ENCODE measurements around the gene ABR. TPM values are rescaled to one million over a fixed set of nuclear protein-coding genes. Genes with fewer than 3 reads are reported as not detected.
A peak's percentile ranks its signal among the peaks of the same experiment; 100 is the strongest.
"Not testable (repeated sequence)": the region's sequence is repeated elsewhere in the genome, so short reads cannot be mapped to it uniquely, and the experiment has no call there.

The ABR gene
- total and polyA plus RNA-seq, 4 experiments from 2014 or later, result 7.2 to 157 (median 86.1) TPM

DNA sequence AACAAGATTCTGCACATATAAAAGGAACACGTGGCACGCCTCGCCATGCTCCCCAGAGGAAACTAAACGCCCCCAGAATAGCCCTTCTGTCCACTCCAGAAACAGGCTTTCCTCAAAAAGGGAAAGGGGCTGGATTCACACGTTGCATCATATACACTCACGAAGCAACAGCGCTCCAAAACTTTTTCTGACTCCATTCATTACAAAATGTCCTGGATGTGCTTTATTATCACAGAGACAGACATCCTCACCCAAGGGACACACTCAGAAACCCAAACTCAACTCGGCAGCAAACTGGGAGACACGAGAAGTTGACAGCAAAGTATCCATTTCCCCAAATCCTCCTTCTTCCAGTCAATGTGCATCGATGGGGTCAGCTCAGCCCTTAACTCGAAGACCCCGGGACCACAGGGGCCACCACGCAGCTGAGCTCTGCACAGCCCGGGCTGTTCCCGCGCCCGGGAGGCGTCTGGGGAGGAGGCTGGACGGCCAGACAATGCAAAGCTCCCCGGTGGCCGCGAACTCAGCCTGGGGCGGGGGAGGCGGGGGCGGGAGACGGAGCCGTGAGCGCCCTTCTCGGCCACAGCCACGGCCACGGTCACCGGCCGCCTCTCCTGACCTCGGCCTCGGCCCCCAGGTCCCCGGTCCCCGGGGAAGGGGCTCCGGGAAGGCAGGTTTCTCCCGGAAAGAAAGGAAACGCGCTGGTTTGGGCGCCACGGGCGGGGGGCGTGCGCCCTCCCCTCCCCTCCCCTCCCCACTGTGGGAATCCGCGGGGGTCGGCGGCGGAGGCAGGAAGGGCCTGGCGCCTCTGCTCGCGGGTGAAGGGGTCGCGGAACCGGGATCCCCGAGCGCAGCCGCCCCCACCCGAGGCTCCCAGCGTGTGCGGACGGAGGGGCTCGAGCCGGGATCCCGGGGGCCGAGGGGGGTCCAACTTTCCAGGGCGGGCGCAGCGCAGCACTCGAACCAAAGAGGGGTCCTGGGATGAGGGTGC is 201.4 kb downstream of the ABR start:
- Mint-ChIP-seq H3K27ac (peak overlapping the region; percentile 11 to 78 (median 59)), H3K36me3 (no peaks in the 10 kb centered on the region)
- no peak overlapping the region for H3K4me3 ChIP-seq (ENCODE audit: low read length in 2 of 2)

DNA sequence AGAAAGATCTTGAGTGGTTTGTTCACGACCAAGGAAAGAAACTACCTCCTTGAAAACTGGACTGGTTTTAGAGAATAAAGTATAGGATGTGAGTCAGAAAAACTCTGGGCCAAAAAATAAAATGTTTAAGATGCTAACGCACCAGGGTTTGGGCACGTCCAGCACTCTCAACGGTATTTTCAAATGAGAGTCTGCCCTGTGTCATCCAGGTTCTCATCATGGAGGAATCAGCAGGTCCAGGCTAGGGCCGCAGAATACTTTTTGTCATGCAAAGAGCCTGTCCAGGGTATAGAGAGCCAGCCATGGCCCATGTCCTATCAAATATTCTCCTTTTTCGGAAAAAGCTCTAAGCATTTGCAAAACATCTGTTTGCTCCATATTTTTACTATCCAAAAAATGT is 202.6 kb downstream of the ABR start:
- peaks cover 20% of the 10 kb centered on the region for H3K4me1 ChIP-seq (ENCODE audit: insufficient read depth, low read length)
- Mint-ChIP-seq H3K36me3 (no peaks in the 10 kb centered on the region), H3K27me3 (peaks cover 22 to 33% of the 10 kb centered on the region in 2 donors), H3K9me3 (no peaks in the 10 kb centered on the region), H3K4me1 (peaks cover 7 to 21% (median 15%) of the 10 kb centered on the region in 4 donors), H3K27ac (peak overlapping the region in 1 of 7 donors; percentile 35), H3K4me3 (peak overlapping the region in 2 of 8 donors; percentile 6 to 30)
- ChIA-PET POLR2A (ENCODE audit: partially characterized antibody) (interaction anchor here (2.0 kb wide), 1 partner anchor 20 kb away, joined by 4 read pairs; the partner anchor contains the start of gene TIMM22), CTCF (ENCODE audit: partially characterized antibody) (interaction anchor here (3.0 kb wide), 1 partner anchor 19 kb away, joined by 10 read pairs; the partner anchor contains the start of gene TIMM22)
- H3K4me3 ChIP-seq (ENCODE audit: low read length in 2 of 2), result no peak overlapping the region
- H3K36me3 ChIP-seq (ENCODE audit: insufficient read depth, low read length), result no peaks in the 10 kb centered on the region
- DNase-seq, result no peak
- no peak overlapping the region for H3K27ac ChIP-seq (ENCODE audit: low read depth, low read length)
- H3K9me3 ChIP-seq (ENCODE audit: control insufficient read depth in 1 of 2, low read length in 2 of 2), result no peaks in the 10 kb centered on the region
- peaks cover 14% of the 10 kb centered on the region for H3K27me3 ChIP-seq (ENCODE audit: insufficient read depth, low read length)
- intact Hi-C loops (cut with micrococcal nuclease), result no loop called here

More for the DNA sequence above, 201.4 kb downstream of the ABR start:
- peak in 2 of 5 donors; percentile 6 to 22 for DNase-seq
- Histone ChIP-seq H3K9me3 (ENCODE audit: control insufficient read depth in 1 of 2, low read length in 2 of 2) (no peaks in the 10 kb centered on the region), H3K36me3 (ENCODE audit: insufficient read depth, low read length) (no peaks in the 10 kb centered on the region), H3K27me3 (ENCODE audit: insufficient read depth, low read length) (peaks cover 14% of the 10 kb centered on the region), H3K27ac (ENCODE audit: low read depth, low read length) (no peak overlapping the region), H3K4me1 (ENCODE audit: insufficient read depth, low read length) (peaks cover 20% of the 10 kb centered on the region)
- ChIA-PET CTCF (ENCODE audit: partially characterized antibody) (interaction anchor here (2.8 to 3.0 kb wide), 2 partner anchors 18 to 19 kb away, joined by 10 to 30 read pairs; partner anchors contain the start of gene TIMM22), POLR2A (ENCODE audit: partially characterized antibody) (interaction anchor here (1.1 kb wide), 1 partner anchor 18 kb away, joined by 3 read pairs; no protein-coding TSS in a partner anchor)
- H3K4me3 Mint-ChIP-seq, result peak overlapping the region; percentile 75 to 89 (median 80)
- intact Hi-C loops (cut with micrococcal nuclease), result no loop called here
- peaks cover 7 to 21% (median 15%) of the 10 kb centered on the region in 4 donors for H3K4me1 Mint-ChIP-seq
- H3K9me3 Mint-ChIP-seq, result peaks cover 0 to 2% (median 0%) of the 10 kb centered on the region in 8 donors
- peaks cover 22 to 29% of the 10 kb centered on the region in 2 donors for H3K27me3 Mint-ChIP-seq

- H3K27ac Mint-ChIP-seq, result peak overlapping the region in 1 of 7 donors; percentile 35
- H3K9me3 ChIP-seq (ENCODE audit: control insufficient read depth in 1 of 2, low read length in 2 of 2), result no peaks in the 10 kb centered on the region
- H3K36me3 ChIP-seq (ENCODE audit: insufficient read depth, low read length), result no peaks in the 10 kb centered on the region
- no peak overlapping the region for H3K4me3 Mint-ChIP-seq
- POLR2A ChIA-PET (ENCODE audit: partially characterized antibody), result interaction anchor here (2.0 kb wide), 1 partner anchor 21 kb away, joined by 4 read pairs; the partner anchor contains the start of gene TIMM22
- peaks cover 22 to 33% of the 10 kb centered on the region in 2 donors for H3K27me3 Mint-ChIP-seq
- no peaks in the 10 kb centered on the region for H3K36me3 Mint-ChIP-seq
- H3K4me1 ChIP-seq (ENCODE audit: insufficient read depth, low read length), result peaks cover 20% of the 10 kb centered on the region
- intact Hi-C loops (cut with micrococcal nuclease), result no loop called here
- H3K27me3 ChIP-seq (ENCODE audit: insufficient read depth, low read length), result peaks cover 14% of the 10 kb centered on the region
- no peak for DNase-seq
- peaks cover 7 to 21% (median 14%) of the 10 kb centered on the region in 4 donors for H3K4me1 Mint-ChIP-seq
- H3K4me3 ChIP-seq (ENCODE audit: low read length in 2 of 2), result no peak overlapping the region
- no peaks in the 10 kb centered on the region for H3K9me3 Mint-ChIP-seq
- CTCF ChIA-PET (ENCODE audit: partially characterized antibody), result interaction anchor here (1.4 to 3.0 kb wide), 2 partner anchors 20 to 181 kb away, joined by 5 to 10 read pairs; partner anchors contain the start of gene TIMM22
- H3K27ac ChIP-seq (ENCODE audit: low read depth, low read length), result no peak overlapping the region
These were observed 203.5 kb downstream of the ABR start for GRCh38 chr17:976312-976711.

DNA sequence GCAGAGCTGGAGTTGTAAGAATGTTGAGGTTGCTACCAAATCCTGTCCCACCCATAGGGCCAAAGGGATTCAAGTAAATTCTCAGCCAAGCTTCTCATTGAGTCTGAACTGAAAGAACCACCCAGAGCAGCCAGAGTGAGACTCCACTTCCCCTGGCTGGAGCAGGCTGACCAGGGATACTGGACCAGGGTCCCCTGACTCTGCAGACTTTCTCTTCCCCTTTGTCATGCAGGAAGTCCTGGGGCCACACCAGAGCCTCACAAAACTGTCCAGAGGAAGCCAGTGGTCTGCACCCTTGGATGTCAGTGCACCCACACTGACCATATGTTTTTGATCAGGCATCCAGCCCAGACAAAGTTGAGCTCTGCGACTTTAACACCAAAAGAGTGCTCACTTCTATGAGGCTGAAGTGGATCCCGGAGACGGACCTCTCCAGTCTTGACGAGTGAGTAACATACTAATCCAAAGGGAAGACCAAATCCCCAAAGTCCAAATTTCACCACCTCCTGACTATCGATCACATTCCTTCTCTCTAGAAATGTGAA is 204.3 kb downstream of the ABR start:
- no peaks in the 10 kb centered on the region for H3K9me3 Mint-ChIP-seq
- Histone ChIP-seq H3K36me3 (ENCODE audit: insufficient read depth, low read length) (no peaks in the 10 kb centered on the region), H3K27ac (ENCODE audit: low read depth, low read length) (no peak overlapping the region), H3K9me3 (ENCODE audit: control insufficient read depth in 1 of 2, low read length in 2 of 2) (no peaks in the 10 kb centered on the region), H3K27me3 (ENCODE audit: insufficient read depth, low read length) (peaks cover 14% of the 10 kb centered on the region), H3K4me3 (ENCODE audit: low read length in 2 of 2) (no peak overlapping the region), H3K4me1 (ENCODE audit: insufficient read depth, low read length) (peaks cover 15% of the 10 kb centered on the region)
- peak overlapping the region in 1 of 7 donors; percentile 1 for H3K27ac Mint-ChIP-seq
- H3K4me1 Mint-ChIP-seq, result peaks cover 3 to 12% (median 8%) of the 10 kb centered on the region in 4 donors
- H3K4me3 Mint-ChIP-seq, result no peak overlapping the region
- intact Hi-C loops (cut with micrococcal nuclease), result no loop called here
- POLR2A ChIA-PET (ENCODE audit: partially characterized antibody), result no interaction called here
- CTCF ChIA-PET (ENCODE audit: partially characterized antibody), result interaction anchor here (1.4 to 3.0 kb wide), 2 partner anchors 21 to 180 kb away, joined by 5 to 10 read pairs; partner anchors contain the start of gene TIMM22
- no peaks in the 10 kb centered on the region for H3K36me3 Mint-ChIP-seq
- no peak for DNase-seq
- H3K27me3 Mint-ChIP-seq, result peaks cover 25 to 35% of the 10 kb centered on the region in 2 donors

GRCh38 chr17:974778-975177 is 205.0 kb downstream of the ABR start:
- H3K4me3 Mint-ChIP-seq; H3K4me3 ChIP-seq (ENCODE audit: low read length in 2 of 2); H3K4me1 ChIP-seq (ENCODE audit: insufficient read depth, low read length); POLR2A ChIA-PET (ENCODE audit: partially characterized antibody); H3K9me3 Mint-ChIP-seq; DNase-seq; H3K36me3 Mint-ChIP-seq; H3K36me3 ChIP-seq (ENCODE audit: insufficient read depth, low read length); intact Hi-C loops (cut with micrococcal nuclease); H3K27ac ChIP-seq (ENCODE audit: low read depth, low read length); H3K9me3 ChIP-seq (ENCODE audit: control insufficient read depth in 1 of 2, low read length in 2 of 2): not testable (repeated sequence)
- peaks cover 17% of the 10 kb centered on the region for H3K27me3 ChIP-seq (ENCODE audit: insufficient read depth, low read length)
- Mint-ChIP-seq H3K27me3 (peaks cover 26 to 41% of the 10 kb centered on the region in 2 donors), H3K27ac (peak overlapping the region in 1 of 7 donors; percentile 1), H3K4me1 (peaks cover 3 to 11% (median 6%) of the 10 kb centered on the region in 4 donors)
- CTCF ChIA-PET (ENCODE audit: partially characterized antibody), result interaction anchor here (1.0 kb wide), 1 partner anchor 9 kb away, joined by 3 read pairs; no protein-coding TSS in a partner anchor

- no peak overlapping the region for H3K27ac ChIP-seq (ENCODE audit: low read depth, low read length)
- intact Hi-C loops (cut with micrococcal nuclease), result no loop called here
- Mint-ChIP-seq H3K4me1 (peaks cover under 1 to 11% (median 3%) of the 10 kb centered on the region in 4 donors), H3K27ac (peak overlapping the region in 1 of 7 donors; percentile 5), H3K9me3 (no peaks in the 10 kb centered on the region), H3K27me3 (peaks cover 25 to 45% of the 10 kb centered on the region in 2 donors), H3K36me3 (no peaks in the 10 kb centered on the region), H3K4me3 (peak overlapping the region in 1 of 8 donors; percentile 29)
- H3K27me3 ChIP-seq (ENCODE audit: insufficient read depth, low read length), result peaks cover 20% of the 10 kb centered on the region
- no peaks in the 10 kb centered on the region for H3K9me3 ChIP-seq (ENCODE audit: control insufficient read depth in 1 of 2, low read length in 2 of 2)
- CTCF ChIA-PET (ENCODE audit: partially characterized antibody), result interaction anchor here (1.4 kb wide), 1 partner anchor 8 kb away, joined by 4 read pairs; no protein-coding TSS in a partner anchor
- peak in 1 of 5 donors; percentile 5 for DNase-seq
- no peak overlapping the region for H3K4me3 ChIP-seq (ENCODE audit: low read length in 2 of 2)
- H3K4me1 ChIP-seq (ENCODE audit: insufficient read depth, low read length), result peaks cover 3% of the 10 kb centered on the region
- POLR2A ChIA-PET (ENCODE audit: partially characterized antibody), result interaction anchor here (1.2 kb wide), 1 partner anchor 24 kb away, joined by 3 read pairs; the partner anchor contains the start of gene TIMM22
- no peaks in the 10 kb centered on the region for H3K36me3 ChIP-seq (ENCODE audit: insufficient read depth, low read length)
These were observed 206.7 kb downstream of the ABR start for GRCh38 chr17:973053-973452.
